Left colon (tissue), 2 donors: ENCODE data around the gene AKIP1. TPM values are rescaled to one million over a fixed set of nuclear protein-coding genes. Genes with fewer than 3 reads are reported as not detected.
A peak's percentile ranks its signal among the peaks of the same experiment; 100 is the strongest.
"Not testable (repeated sequence)": the region's sequence is repeated elsewhere in the genome, so short reads cannot be mapped to it uniquely, and the experiment has no call there.

ENCODE experiments used
- ATAC-seq: fragments of 200-7000 bp; cut with Tn5 transposase; one replicate; pipeline ENCODE4 v1.9.1; 2020; ENCODE audit warnings: mild to moderate bottlenecking, moderate library complexity
- DNase-seq, 2 donors: peaks; one replicate each; pipeline ENCODE4 v3.0.0-alpha.2; 2020
- intact Hi-C, 2 donors: fragments of 100-400 bp; cut with DNase I in 1 of 2; cut with micrococcal nuclease in 1 of 2; formaldehyde crosslinking; loops; one replicate each; pipeline versions ENCODE4 v1.11.2 to v1.14.0; 2022; cut with DNase I, micrococcal nuclease
- long read RNA-seq: library from polyadenylated mRNA; unstranded; transcript quantifications from one replicate; pipeline ENCODE4 v2.0.0, GENCODE V29; 2021
- total RNA-seq, 2 donors: library from RNA; stranded (reverse); fragmentation: NEBNext Ultra II Directional; extraction: Animal tissue kit (Norgen Biotek cat#: 25700); gene quantifications; one replicate each; pipeline ENCODE4 v1.2.1, GENCODE V29; 2021
- donor health status: DM: no; HTN: no; CAD: no.
- donor health status: DM: yes; HTN: yes; CAD: no.

Gene AKIP1
- total RNA-seq = 10 to 100 TPM; 12.9 to 15.6 TPM
- long read RNA-seq, transcript AKIP1-201 (5 exons, 1,247 nt) = major isoform, 8 of 18 reads
- long read RNA-seq, transcript AKIP1-203 (6 exons, 1,327 nt) = minor isoform, 7 of 18 reads
- long read RNA-seq, partial matches to known transcripts = 0 of 18 reads
- long read RNA-seq, other reads (novel, unspliced or antisense) = 1 of 18 reads

GRCh38 chr11:8911029-8911823 is at the start of gene AKIP1:
TSS of gene AKIP1 (plus strand) at chr11:8911189. CDS start at chr11:8911450, 261 bp downstream.
- ATAC-seq = peak; percentile 98
- DNase-seq = peak; percentile 95
- intact Hi-C loops = loop anchor here in 1 of 2 donors (10.0 kb wide), 1 partner anchor 226 kb away; the partner anchor contains the start of genes RPL27A and TRIM66

- no peak for ATAC-seq
- intact Hi-C loops = no loop called here
- no peak for DNase-seq
These were observed 47.2 kb upstream of the AKIP1 start for GRCh38 chr11:8863838-8864237.

- intact Hi-C loops = no loop called here
- ATAC-seq = no peak
These were observed 45.7 kb upstream of the AKIP1 start for GRCh38 chr11:8865304-8865703.

GRCh38 chr11:8867035-8867434 is 44.0 kb upstream of the AKIP1 start:
- no peak for DNase-seq
- ATAC-seq = no peak
- intact Hi-C loops = no loop called here

More at GRCh38 chr11:8865304-8865703, 45.7 kb upstream of the AKIP1 start:
- DNase-seq = no peak

GRCh38 chr11:8867931-8868631 is 42.9 kb upstream of the AKIP1 start:
- no peak for DNase-seq
- intact Hi-C loops = no loop called here

GRCh38 chr11:8870411-8871170 is 40.4 kb upstream of the AKIP1 start:
- ATAC-seq = peak; percentile 93
- peak; percentile 84 for DNase-seq
- intact Hi-C loops = no loop called here

More at GRCh38 chr11:8867931-8868631, 42.9 kb upstream of the AKIP1 start:
- no peak for ATAC-seq

- DNase-seq = peak; percentile 52 to 58
- ATAC-seq = peak; percentile 50
- intact Hi-C loops = no loop called here
These were observed 39.7 kb upstream of the AKIP1 start for GRCh38 chr11:8871171-8871775.

GRCh38 chr11:8871962-8872361 is 39.0 kb upstream of the AKIP1 start:
- DNase-seq = no peak
- ATAC-seq = no peak
- intact Hi-C loops = no loop called here

GRCh38 chr11:8873741-8874405 is 37.1 kb upstream of the AKIP1 start:
- ATAC-seq = no peak
- no peak for DNase-seq
- intact Hi-C loops = no loop called here

- ATAC-seq = no peak
- no peak for DNase-seq
These were observed 32.2 kb upstream of the AKIP1 start for GRCh38 chr11:8878771-8879170.

GRCh38 chr11:8881585-8881984 is 29.4 kb upstream of the AKIP1 start:
- intact Hi-C loops, ATAC-seq: not testable (repeated sequence)

More at GRCh38 chr11:8878771-8879170, 32.2 kb upstream of the AKIP1 start:
- intact Hi-C loops = no loop called here

GRCh38 chr11:8886322-8886721 is 24.7 kb upstream of the AKIP1 start:
- ATAC-seq = no peak
- DNase-seq = no peak
- intact Hi-C loops = no loop called here

More at GRCh38 chr11:8881585-8881984, 29.4 kb upstream of the AKIP1 start:
- not testable (repeated sequence) for DNase-seq

GRCh38 chr11:8891185-8891584 is 19.8 kb upstream of the AKIP1 start:
- ATAC-seq, intact Hi-C loops, DNase-seq: not testable (repeated sequence)

- intact Hi-C loops = no loop called here
- DNase-seq (no peak), ATAC-seq (no peak)
These were observed 11.8 kb upstream of the AKIP1 start for GRCh38 chr11:8899119-8899753.

GRCh38 chr11:8905528-8906165 is 5.3 kb upstream of the AKIP1 start:
- no peak for DNase-seq
- no peak for ATAC-seq
- intact Hi-C loops = no loop called here

- intact Hi-C loops = no loop called here
- ATAC-seq (no peak), DNase-seq (no peak)
These were observed 3.9 kb upstream of the AKIP1 start for GRCh38 chr11:8907116-8907515.

GRCh38 chr11:8908099-8908498 is 2.9 kb upstream of the AKIP1 start:
- DNase-seq (no peak), ATAC-seq (no peak)
- intact Hi-C loops = no loop called here
